HG02759 (cell line): ENCODE measurements around the gene SAA2.
A peak's percentile ranks its signal among the peaks of the same experiment; 100 is the strongest.
"Not testable (repeated sequence)": the region's sequence is repeated elsewhere in the genome, so short reads cannot be mapped to it uniquely, and the experiment has no call there.

ENCODE experiments used
- ATAC-seq: cut with Tn5 transposase; IDR thresholded peaks from one replicate; pipeline ENCODE4 v1.9.1; 2021; ENCODE audit warnings: mild to moderate bottlenecking, moderate library complexity; ENCODE audit not compliant: unreplicated experiment

The SAA2 gene

DNA sequence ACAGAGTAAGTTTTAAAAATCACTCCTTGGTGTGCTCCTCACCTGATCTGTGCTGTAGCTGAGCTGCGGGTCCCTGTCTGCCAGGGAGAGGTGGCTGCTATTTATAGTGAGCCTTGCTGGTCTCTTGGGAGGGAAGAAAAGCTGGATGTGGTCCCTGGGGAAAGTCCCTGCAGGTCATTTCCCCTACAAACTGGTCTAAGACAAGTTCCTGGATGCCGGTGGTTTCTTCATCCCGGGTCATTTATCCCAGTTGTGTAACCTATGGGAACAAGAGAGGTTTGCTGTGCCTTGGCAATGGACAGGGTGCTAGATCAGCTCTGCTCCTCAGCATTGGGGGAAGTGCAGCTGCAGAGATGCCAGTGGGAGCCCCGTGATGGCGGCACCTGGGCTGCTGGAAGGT lies at the start of gene SAA2:
Gene SAA2 (minus strand): TSS at position 108 of the 400 bp plus-strand sequence. CDS start 657 bp downstream, outside the sequence.
- no peak for ATAC-seq

DNA sequence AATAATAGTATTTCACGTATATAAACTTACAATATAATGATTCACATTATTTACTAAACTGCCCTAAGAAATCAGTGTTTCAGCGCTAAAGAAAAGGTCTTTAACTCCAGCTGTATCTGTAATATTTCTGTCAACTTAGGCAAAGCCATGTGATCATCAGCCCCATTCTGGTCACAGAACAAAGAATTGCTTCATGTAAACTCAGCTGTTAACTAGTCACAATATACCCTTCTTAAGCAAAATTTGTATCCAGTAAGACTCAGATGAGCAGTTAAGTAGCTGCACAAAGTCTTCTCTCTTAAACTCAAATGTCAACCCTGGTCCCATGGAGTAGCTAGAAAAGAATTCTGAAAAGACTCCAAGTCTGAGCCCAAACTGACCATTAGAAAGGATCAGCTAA lies 46.8 kb upstream of the SAA2 start:
- ATAC-seq = no peak

GRCh38 chr11:18294862-18295261 lies 46.4 kb upstream of the SAA2 start:
- ATAC-seq = no peak

GRCh38 chr11:18288911-18289310 lies 40.4 kb upstream of the SAA2 start:
- ATAC-seq = no peak

DNA sequence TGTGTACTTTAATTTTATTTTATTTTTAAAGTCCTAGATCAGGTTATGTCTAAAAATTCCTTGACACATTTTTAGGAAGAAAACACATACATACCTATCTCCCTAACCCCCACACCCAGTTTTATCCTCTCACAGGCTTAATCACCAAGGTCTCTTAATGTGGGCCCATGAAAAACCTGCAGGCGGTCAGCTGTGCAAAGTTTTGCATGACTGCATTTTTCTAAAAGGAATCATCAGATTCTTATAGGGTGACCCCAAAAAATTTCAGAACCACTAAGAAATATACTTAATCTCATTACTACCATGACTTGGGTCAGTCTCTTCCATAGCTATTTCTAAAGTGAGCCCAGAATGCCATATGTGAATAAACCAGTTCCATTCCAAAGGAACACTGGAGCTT lies 37.4 kb upstream of the SAA2 start:
- no peak for ATAC-seq

GRCh38 chr11:18282626-18283025 lies 34.2 kb upstream of the SAA2 start:
- ATAC-seq = no peak

DNA sequence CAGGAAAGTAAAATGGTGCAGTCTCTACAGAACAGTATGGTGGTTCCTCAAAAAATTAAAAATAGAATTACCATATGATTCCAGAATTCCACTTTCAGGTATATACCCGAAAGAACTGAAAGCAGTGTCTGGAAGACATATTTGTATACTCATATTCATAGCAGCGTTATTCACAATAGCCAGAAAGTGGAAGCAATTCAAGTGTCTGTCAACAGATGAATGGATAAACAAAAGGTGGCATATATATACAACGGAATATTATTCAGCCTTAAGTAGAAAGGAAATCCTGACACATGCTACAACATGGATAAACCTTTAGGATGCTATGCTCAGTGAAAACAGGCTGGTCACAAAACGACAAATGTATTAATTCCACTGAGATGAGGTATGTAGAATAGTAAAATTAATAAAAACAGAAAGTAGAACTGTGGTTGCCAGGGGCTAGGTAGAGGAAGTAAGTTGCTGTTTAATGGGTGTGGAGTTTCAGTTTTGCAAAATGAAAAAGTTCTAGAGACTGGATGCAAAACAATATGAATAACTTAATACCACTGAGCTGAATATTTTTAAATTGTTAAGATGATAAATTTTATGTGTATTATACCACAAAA lies 32.1 kb upstream of the SAA2 start:
- ATAC-seq = peak; percentile 82

DNA sequence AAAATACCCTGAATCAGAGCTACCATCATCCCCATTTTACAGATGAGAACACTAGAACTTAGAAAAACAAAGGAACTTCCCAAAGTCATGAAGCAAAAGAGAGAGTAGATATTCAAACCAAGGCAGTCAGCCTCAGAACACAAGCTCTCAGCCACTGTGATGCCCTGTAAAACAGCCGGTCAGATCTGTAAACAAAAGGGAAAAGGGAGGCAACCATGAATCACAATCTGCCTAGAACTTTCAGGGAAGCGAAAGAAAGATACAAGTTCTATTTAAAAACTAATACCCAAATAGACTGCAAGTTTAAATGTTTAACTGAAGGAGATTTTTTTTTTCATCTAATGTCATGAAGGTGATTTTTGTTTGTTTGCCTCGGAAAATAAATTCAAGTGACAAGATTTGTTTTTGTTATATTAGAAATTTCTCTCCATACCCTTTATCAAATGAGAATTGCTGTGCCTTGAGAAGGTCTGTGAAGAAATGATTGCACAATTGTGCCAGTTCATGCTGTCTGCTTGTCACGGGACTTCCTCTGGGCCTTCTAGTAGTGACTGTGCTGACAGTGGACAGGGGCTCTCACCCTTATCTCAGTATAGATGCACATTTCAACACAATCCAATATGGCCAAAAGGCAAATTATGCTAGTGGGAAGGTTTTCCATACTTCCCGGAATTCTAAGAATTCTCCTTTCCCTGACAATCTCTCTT lies 29.2 kb upstream of the SAA2 start:
- ATAC-seq = no peak

GRCh38 chr11:18271206-18271605 lies 22.7 kb upstream of the SAA2 start:
- ATAC-seq = no peak

DNA sequence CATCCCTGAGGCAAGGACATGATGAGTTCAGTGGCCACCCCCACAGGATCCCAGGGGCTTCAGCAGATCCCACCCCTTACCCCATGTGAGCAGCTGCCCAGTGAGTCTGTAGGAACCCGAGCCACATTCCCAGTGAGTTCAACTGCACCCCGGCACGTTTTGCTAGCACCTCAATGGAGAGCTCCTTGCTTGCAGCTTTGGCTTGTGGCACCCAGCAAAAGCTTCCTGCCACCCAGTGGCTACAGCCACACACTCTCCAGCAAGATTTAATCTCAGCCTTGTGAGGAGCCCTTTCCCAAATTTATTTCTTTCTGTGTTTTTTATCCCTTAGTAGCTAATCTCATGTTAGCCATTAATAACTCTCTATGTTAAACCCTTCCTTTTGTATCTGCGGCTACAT lies 21.6 kb upstream of the SAA2 start:
- ATAC-seq = no peak

DNA sequence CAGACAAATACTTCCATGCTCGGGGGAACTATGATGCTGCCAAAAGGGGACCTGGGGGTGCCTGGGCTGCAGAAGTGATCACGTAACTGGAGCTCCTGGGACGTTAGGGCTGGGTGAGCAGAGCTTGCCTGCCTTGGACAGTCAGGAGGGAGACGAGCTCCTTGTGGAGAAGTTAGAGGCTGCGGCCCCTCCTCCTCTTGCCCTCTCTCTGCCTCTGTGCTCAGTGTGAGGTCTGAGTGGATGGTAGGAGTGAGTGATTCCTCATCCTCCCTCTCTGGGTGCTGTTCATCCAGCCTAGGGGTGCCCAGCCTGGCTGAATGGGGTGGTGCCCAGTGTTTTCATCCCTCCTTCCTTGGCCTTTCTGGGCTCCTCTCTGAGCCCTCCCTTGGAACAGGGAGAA lies 20.8 kb upstream of the SAA2 start:
- ATAC-seq = not testable (repeated sequence)

DNA sequence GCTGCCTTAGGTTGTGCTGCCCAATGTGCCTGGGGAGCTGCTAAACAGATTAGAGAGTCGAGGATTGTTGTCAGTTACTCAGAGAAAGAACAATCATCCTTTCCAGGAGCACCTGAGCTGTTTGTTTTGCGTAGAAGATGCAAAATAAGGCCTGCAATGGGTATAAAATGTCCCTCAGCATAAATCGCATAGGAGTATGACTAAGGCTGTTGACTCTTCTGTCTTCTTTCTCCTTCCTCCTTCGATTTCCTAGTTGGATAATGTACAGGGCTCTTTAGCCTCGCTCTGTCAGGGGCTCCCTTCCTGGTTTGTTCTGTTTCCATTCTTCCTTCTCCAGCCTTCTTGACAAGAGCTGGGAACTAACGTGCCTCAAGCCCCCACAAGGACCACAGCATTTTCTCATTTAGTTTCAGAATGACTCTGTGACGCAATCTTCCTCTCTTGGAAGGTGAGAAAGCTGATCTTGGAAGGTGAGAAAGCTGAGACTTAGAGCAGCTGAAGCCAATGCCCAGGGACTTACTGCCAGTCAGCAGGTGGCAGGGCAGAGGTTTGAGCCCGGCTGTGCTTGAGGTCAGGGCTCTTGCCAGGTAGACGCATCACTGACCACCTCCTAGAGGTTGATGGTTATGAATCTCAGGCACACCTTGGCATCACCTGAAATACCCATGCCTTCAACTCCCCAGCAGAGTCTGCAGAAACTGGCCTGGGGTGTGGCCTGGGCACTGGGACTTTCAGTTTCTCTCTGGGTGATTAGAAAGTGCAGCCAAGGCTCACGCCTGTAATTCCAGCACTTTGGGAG lies 19.1 kb upstream of the SAA2 start:
- peak; percentile 66 for ATAC-seq

GRCh38 chr11:18265949-18266348 lies 17.5 kb upstream of the SAA2 start, which contains the start of gene SAA1:
Gene SAA1 (plus strand): TSS chr11:18266264. CDS start chr11:18266888, 624 bp downstream.
- ATAC-seq = no peak

DNA sequence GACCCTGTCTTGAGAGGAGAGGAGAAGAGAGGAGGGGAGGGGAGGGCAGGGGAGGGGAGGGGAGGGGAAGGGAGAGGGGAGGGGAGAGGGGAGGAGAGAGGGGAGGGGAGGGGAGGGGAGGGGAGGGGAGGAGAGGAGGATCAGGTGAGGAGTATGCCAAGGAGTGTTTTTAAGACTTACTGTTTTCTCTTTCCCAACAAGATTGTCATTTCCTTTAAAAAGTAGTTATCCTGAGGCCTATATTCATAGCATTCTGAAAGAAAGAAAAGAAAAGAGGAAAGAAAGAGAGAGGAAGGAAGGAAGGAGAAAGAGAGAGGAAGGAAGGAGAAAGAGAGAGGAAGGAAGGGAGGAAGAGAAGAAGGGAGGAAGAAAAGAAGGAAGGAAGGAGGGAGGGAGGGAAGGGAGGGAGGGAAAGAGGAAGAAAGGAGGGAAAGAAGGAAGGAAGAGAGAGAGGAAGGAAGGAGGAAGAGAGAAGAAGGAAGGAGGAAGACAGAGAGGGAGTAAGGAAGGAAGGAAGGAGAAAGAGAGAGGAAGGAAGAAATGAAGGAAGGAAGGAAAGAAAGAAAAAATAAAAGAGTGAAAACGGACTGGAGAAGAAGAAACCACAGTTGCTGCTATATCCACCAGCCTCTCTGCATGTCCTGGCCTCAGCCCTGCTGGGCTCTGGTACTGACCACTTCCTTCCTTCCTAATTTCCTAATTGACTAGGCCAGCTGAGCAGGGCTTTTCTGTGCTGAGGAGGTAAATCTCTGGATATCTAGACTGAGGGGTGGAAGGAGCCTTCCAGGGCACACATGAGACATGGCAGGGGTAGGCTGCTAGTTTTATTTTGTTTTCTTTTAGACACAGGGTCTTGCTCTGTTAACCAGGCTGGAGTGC lies 16.4 kb upstream of the SAA2 start:
- no peak for ATAC-seq

GRCh38 chr11:18264035-18264434 lies 15.6 kb upstream of the SAA2 start:
- no peak for ATAC-seq

DNA sequence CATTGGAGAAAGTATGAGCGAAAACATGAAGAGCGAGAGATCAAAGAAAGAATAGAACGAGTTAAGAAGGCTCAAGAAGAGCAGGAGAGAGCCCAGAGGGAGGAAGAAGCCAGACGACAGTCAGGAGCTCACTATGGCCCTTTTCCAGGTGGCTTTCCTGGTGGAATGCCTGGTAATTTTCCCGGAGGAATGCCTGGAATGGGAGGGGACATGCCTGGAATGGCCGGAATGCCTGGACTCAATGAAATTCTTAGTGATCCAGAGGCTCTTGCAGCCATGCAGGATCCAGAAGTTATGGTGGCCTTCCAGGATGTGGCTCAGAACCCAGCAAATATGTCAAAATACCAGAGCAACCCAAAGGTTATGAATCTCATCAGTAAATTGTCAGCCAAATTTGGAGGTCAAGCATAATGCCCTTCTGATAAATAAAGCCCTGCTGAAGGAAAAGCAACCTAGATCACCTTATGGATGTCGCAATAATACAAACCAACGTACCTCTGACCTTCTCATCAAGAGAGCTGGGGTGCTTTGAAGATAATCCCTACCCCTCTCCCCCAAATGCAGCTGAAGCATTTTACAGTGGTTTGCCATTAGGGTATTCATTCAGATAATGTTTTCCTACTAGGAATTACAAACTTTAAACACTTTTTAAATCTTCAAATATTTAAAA lies 14.3 kb upstream of the SAA2 start:
- ATAC-seq = not testable (repeated sequence)

DNA sequence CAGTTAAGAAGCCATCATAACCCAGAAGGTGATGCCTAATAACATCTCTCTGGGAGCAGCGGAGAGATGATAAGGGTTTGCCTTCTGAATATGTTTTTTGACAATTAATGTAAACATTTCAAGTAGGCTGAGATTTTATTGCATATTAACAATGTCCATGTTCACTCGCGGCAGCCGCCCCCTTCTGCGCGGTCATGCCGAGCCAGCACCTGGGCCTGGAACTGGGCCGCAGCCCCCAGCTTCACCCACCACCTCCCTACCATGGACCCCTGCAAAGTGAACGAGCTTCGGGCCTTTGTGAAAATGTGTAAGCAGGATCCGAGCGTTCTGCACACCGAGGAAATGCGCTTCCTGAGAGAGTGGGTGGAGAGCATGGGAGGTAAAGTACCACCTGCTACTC lies 13.3 kb upstream of the SAA2 start:
- no peak for ATAC-seq

- no peak for ATAC-seq
Measured at GRCh38 chr11:18259259-18259658, 10.8 kb upstream of the SAA2 start.

- no peak for ATAC-seq
Measured at GRCh38 chr11:18254781-18255361, 6.4 kb upstream of the SAA2 start.

- no peak for ATAC-seq
Measured at GRCh38 chr11:18253778-18254338, 5.4 kb upstream of the SAA2 start.
